GM18505 (cell line): ENCODE results near the gene OSER1.

Source experiments
- ATAC-seq: cut with Tn5 transposase; IDR thresholded peaks from one replicate; pipeline ENCODE4 v1.9.1; 2021; ENCODE audit not compliant: unreplicated experiment
- POLR2A ChIP-seq: IDR thresholded peaks from 4 replicates; pipeline ENCODE4 v1.6.1; 2011; ENCODE audit warnings: borderline replicate concordance; ENCODE audit not compliant: insufficient read depth, insufficient read length; ENCODE audit errors: extremely low read depth

OSER1 gene

DNA sequence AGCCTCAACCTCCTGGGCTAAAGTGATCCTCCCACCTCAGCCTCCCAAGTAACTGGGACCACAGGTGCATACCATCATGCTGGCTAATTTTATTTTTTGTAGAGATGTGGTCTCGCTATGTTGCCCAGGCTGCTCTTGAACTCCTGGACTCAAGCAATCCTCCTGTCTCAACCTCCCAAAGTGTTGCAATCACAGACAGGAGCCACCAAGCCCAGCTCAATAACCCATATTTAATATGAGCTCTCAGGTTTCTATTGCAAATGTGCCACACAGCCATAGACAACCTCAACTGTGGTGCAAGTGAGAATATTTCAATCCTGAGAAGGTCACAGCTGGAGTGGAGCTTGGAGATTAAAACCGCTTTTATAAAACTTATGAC lies 38.0 kb downstream of the OSER1 start:
- TF ChIP-seq POLR2A, result no peak
- ATAC-seq, result no peak

- TF ChIP-seq POLR2A, result no peak
- no peak for ATAC-seq
These were observed 38.6 kb downstream of the OSER1 start for GRCh38 chr20:44171775-44172571.

DNA sequence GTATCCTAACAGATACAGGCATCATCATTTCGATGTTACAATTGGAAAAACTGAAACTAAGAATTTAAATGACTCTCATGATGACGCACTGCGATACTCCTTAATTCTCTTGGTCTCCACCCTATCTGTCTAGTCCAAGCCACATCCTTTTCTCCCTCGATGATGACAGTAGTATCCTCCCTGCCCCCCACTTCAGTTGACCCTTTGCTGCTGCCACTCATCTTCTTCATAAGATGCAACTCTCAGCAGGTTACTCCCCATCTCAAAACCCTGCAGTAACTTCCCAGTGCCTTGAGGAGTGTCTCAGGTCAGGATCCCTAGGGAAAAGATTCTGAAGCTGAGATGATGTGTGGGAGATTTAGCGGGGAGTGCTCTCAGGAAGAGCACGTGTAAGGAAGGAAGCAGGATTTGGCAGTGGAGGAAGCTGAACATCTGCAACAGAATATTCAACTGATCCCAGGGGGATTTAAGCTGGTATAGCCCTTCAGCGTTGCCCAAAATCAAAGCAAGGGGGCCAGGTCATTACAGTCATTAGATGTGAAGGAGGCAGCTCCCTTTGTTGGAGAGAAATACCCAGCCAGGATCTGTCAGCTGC lies 39.7 kb downstream of the OSER1 start:
- TF ChIP-seq POLR2A, result no peak
- ATAC-seq, result no peak

- no peak for TF ChIP-seq POLR2A
- ATAC-seq, result no peak
These were observed 42.8 kb downstream of the OSER1 start for GRCh38 chr20:44167736-44168135.

- no peak for TF ChIP-seq POLR2A
These were observed 44.1 kb downstream of the OSER1 start for GRCh38 chr20:44166477-44166876.

DNA sequence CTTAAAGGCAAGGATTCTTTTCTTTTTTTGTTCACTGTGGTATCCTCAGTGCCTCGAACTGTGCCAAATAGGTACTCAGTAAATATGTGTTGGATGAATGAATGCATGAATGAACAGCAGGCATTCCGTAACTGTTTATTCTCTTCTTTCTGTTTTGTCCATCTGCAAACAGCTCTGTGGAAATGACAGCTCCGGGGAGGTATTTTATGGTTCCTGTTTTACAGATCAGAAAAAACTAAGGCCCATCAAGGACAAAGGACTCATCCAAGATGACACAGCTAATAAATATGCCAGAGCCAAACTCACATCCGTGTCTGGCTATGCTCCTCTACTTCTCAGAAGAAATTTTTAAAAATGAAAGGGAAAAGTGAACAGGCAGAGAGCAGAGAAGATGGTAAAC lies 44.6 kb downstream of the OSER1 start:
- TF ChIP-seq POLR2A, result no peak
- ATAC-seq, result no peak

More at GRCh38 chr20:44166477-44166876, 44.1 kb downstream of the OSER1 start:
- no peak for ATAC-seq

DNA sequence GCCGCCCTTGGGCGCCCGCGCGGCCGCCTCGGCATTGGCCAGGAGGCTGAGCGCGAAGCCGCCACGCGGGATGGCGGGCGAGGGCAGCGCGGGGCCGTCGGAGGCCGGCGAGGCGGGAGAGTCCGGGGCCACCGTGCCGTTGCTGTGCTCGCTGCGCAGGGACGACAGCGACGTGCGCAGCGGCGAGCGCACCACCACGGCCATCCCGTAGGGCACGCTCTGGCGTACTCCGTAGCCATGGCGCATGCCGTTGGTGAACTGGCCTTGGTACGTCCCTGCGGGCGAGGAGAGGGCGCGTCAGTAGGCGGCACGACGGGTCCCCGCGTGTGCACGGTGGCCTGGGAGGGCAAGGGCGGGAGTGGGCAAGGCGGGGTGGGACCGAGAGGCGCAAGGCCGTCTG lies 50.4 kb downstream of the OSER1 start:
- TF ChIP-seq POLR2A, result no peak
- no peak for ATAC-seq

DNA sequence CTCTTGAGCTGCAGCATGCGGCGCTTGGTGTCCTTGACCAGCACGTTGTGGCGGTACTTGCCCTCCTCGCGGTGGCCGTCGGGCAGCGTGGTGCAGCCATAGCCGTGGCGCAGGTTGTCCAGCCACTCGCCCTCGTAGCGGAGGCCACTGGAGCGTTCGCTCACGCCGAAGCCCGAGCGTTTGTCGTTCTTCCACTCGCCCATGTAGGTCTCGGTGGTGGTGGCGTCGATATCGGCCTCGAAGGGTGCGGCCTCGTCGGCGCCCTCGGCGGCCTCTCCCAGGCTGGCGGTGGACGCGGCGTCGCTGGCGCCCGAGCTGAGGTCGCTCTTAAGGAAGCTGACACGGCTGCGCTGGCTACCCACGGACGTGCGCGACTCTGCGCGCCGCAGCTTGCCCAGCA lies 50.9 kb downstream of the OSER1 start:
- ATAC-seq, result no peak
- no peak for TF ChIP-seq POLR2A

DNA sequence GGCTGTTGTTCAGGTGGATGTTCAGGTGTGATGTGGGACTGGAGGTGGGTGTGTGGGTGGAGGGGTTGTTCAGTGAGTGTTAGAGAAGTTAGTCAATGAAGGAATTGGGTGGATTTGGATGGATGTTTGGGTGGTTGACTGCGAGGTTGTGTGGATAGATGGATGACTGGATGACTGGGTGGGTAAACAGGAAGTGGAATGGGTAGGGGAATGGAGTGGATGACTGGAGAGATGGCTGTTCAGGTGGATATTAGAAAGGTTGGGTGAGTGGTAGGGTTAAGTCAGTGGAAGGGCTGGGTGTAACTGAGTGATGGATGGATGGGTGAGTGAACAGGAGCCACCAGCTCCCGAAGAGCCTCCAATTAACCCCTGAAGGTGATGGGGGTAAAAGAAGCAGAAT lies 51.4 kb downstream of the OSER1 start:
- TF ChIP-seq POLR2A, result no peak
- no peak for ATAC-seq

DNA sequence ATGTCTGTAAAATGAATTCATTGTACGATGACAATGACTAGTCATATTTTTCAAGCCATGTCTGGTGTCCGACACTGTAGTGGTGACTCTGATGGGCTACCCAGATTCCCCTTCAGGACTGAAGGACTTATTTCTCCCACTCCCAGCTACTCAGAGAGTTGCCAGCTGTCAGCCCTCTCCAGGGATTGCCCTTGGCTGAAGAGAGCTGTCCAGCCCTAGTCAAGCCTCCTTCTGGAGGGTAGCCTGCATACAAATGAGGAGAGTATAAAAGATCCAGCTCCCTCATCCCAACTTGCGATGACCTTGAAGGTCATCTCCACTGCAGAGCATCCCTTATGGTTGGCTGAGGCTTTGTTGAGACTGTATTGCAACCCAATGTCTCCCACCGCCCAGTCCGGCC lies 53.5 kb downstream of the OSER1 start:
- TF ChIP-seq POLR2A, result no peak
- ATAC-seq, result no peak

DNA sequence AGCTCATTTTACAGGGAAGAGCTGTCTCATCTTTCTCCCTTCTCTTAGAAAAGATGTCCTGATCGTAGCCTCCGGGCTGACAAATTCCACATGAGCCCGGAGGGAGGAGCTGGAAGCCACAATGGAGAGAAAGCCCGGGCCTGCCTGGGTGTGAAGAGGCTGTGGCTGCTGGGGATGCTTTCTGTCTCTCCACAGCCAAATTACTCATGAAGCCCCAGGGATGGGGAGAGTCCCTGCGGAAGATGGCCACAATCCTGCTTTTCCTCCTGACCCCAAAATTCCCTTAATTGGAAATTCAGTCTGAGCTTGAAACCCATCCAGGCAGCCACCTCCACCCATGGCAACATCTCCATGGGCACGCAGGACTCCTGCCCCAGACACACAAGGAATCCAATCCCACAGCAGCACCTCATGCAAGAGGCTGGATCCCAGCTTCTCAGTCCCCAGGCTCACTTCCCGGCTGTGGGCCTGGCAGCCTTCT lies 56.0 kb downstream of the OSER1 start:
- no peak for ATAC-seq
- TF ChIP-seq POLR2A, result no peak

DNA sequence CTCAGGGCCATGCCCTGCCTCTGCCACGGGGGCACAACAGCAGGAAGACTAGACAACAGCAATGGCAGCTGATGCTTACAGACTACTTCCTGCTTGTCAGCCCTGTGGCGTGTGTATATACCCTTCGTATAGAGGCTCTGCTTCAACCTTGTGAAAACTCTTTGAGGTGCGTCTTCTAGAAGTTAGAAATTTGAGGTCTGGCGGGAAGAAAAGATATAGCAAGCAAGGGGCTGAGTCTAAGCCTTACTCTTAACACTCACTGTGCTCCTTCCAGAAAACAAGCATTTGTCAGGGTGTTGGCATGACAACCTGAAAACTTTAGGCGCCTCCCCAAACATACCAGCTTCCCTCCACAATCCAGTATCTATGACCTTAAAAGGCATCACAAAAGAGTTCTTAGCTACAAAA lies 56.9 kb downstream of the OSER1 start:
- ATAC-seq, result no peak

DNA sequence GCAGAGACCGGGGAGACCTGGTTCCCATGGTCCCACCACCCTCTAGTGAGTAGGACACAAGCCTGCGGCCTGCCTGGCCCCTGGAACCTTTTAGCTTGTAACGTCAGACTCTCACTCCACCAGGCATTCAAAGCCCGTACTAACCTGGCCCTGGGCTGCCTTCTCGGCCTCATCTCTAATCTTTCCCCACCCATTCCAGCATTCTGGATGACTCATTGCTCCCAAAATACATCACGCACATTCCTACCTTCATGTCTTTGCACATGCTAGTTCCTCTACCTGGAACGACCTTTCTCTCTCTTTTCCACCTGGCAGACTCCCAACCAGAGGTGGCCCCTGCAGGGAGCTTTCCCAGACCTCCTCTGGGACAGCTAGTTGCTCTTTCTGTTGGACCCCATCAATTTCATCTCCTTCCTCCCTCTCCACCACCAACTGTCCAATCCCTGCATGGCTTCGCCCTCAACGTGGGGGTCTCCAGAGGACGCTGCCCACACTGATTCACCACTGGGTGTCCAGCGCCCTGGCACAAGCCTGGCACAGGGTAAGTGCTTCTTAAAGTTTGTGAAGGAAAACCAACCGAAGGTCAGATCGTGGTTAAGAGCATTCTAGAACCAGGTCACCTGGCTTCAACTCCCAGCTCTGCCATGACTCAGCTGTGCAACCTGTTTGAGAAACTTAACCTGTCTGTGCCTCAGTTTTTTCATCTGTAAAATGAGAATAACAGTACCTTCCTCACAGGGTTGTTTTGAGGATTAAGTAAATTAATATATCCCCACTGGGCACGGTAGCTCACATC lies 58.8 kb downstream of the OSER1 start:
- no peak for TF ChIP-seq POLR2A
- no peak for ATAC-seq

More for the DNA sequence above, 56.9 kb downstream of the OSER1 start:
- TF ChIP-seq POLR2A, result no peak
